ACHN (cell line): Measurements from ENCODE around the gene PDGFB.
A peak's percentile ranks its signal among the peaks of the same experiment; 100 is the strongest.

Experiments
- DNase-seq: peaks from one replicate; pipeline ENCODE4 v3.0.0-alpha.2; 2015
- in situ Hi-C: cut with HindIII; loops from 2 replicates; pipeline ENCODE4 v1.10.0; 2017; ENCODE audit warnings: low sequenced_read_pairs, low pct_ligation_motif_present, low pct_unique_long_range_greater_than_20kb

PDGFB gene

GRCh38 chr22:39185601-39186012 is 59.2 kb downstream of the PDGFB start:
- in situ Hi-C loops = no loop called here
- DNase-seq = no peak

GRCh38 chr22:39184586-39185577 is 59.9 kb downstream of the PDGFB start:
- in situ Hi-C loops = no loop called here
- no peak for DNase-seq

GRCh38 chr22:39183991-39184585 is 60.7 kb downstream of the PDGFB start:
- in situ Hi-C loops = no loop called here
- peak; percentile 92 for DNase-seq

DNA sequence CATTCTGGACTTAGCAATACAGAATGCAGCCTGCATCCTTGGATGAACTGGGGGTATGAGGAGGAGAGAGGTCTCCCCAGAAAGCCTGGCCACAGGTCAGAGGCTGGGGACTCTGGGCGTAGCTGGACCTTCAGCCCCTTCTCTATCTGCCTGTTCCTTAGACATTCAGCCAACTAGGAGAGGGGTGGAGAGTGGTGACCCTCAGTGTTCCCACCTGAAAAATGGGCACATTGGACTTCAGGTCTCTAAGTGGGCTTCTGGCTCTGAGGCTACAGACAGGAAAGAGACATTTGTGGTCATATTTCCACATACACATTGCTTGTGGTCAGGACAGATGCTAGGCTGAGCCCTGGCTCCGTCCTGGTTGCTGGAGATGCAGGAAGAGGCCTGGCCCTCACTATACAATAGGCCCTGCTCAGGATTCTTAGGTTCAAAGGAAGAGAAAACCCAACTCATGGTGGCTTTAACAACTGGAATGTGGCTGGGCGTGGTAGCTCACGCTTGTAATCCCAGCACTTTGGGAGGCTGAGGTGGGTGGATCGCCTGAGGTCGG is 62.2 kb downstream of the PDGFB start:
- DNase-seq = no peak

DNA sequence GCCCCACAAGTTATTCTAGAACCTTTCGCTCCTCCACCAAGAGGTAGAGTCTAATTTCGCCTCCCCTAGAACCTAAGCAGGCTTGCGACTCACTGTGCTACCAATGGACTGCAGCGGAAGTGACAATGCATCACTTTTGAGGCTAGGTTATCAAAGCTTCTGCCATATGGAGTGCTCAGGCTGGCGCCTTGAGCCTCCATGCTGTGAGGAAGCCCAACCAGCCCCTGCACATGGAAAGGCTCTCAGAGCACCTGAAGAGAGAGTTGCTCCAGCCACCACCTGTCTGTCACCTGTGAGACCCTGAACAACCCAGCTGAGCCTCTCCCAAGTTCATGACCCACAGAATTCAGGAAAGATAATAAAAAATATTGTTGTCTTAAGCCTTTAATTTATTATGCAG is 63.0 kb downstream of the PDGFB start:
- no peak for DNase-seq
- in situ Hi-C loops = no loop called here

More for the DNA sequence above, 62.2 kb downstream of the PDGFB start:
- in situ Hi-C loops = no loop called here

DNA sequence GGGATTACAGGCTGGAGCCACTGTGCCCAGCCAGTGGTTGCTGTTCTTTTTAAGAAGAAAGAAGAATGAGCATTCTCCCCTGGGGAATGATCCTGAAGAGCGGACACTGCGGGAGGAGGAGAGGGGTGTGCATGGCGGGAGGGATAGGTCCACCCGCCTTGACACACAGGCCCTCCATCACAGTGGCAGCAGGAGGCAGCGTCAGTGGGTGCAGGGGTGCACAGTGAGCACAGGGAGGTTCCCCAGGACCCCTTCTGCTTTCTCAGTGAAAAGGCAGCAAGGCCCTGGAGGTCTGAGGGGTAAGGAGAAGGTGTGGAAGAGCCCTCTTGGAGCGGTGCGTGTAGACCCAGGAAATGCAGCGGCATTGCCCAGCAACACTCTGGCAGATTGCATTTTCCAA is 63.4 kb downstream of the PDGFB start:
- DNase-seq = no peak
- in situ Hi-C loops = no loop called here

DNA sequence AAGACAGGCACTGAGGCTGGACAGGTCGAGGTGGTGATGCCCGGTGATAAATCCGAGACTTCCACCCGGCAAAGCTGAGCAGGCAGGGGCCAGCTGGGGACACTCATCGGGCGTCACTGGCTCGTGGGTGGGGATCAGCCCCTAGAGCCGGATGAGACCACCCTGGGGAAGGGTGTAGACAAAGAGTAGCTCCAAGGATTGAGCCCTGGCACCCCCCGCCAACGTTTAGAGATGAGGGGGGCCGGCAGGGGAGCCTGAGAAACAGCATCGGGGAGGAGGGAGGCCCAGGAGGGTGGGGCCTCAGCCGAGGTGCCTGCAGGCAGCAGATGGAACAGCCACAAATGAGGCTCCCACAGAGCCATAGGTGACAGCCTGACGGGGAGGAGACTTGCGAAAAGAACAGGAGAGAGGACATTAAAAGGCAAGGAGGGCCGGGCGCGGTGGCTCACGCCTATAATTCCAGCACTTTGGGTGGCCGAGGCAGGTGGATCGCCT is 64.9 kb downstream of the PDGFB start:
- no peak for DNase-seq
- in situ Hi-C loops = no loop called here

- in situ Hi-C loops = no loop called here
- DNase-seq = no peak
Measured at GRCh38 chr22:39179401-39179827, 65.4 kb downstream of the PDGFB start.

GRCh38 chr22:39178206-39179111 is 66.3 kb downstream of the PDGFB start:
- in situ Hi-C loops = no loop called here

GRCh38 chr22:39177791-39178190 is 67.0 kb downstream of the PDGFB start:
- no peak for DNase-seq
- in situ Hi-C loops = no loop called here

More at GRCh38 chr22:39178206-39179111, 66.3 kb downstream of the PDGFB start:
- no peak for DNase-seq

DNA sequence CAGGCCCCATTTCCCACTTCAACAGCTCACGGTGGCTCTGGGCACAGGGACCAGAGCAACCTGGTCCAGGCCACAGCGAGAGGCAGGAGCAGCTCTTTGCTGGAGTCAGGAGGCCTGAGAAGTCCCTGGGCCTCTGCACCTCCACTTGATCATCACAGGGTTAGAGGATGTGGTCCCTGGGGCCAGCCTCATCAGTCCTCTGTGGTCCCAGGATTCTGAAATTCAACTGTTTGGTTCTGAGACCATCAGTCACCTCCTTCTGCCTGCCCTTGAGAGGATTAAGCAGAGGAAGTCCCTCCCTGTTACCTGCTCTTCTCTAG is 67.4 kb downstream of the PDGFB start:
- in situ Hi-C loops = no loop called here
- DNase-seq = no peak

- DNase-seq = peak; percentile 23
- in situ Hi-C loops = no loop called here
Measured at GRCh38 chr22:39176714-39177455, 67.9 kb downstream of the PDGFB start.

DNA sequence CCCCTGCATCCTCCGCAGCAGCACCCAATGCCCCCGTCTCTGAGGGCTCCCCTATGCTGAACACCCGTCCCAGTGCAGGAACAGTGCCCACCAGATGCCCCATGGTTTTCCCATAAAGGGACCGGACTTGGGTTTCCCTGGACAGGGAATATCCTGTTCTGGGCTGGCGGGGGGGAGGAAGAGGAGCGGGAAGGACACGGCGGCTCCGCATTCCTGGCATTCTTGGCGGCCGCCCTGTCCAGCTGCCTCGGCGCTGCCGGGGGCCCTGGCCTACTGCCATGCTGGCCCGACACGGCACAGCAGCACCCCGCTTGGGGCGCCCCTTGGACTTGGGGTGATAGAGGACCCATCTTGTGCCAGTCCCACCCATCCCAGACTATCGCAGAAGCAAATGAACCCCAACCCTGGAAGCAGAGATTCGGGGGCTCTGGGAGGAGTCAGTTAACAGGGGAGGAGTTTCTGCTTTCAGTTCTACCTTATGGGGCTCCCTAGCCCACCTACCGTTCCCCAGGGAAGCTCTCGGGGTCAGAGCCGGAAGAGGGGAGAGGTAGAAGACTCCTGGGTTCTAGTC is 68.6 kb downstream of the PDGFB start:
- in situ Hi-C loops = no loop called here
- DNase-seq = peak; percentile 85

- DNase-seq = peak; percentile 68
- in situ Hi-C loops = no loop called here
Measured at GRCh38 chr22:39175353-39176142, 69.2 kb downstream of the PDGFB start.

DNA sequence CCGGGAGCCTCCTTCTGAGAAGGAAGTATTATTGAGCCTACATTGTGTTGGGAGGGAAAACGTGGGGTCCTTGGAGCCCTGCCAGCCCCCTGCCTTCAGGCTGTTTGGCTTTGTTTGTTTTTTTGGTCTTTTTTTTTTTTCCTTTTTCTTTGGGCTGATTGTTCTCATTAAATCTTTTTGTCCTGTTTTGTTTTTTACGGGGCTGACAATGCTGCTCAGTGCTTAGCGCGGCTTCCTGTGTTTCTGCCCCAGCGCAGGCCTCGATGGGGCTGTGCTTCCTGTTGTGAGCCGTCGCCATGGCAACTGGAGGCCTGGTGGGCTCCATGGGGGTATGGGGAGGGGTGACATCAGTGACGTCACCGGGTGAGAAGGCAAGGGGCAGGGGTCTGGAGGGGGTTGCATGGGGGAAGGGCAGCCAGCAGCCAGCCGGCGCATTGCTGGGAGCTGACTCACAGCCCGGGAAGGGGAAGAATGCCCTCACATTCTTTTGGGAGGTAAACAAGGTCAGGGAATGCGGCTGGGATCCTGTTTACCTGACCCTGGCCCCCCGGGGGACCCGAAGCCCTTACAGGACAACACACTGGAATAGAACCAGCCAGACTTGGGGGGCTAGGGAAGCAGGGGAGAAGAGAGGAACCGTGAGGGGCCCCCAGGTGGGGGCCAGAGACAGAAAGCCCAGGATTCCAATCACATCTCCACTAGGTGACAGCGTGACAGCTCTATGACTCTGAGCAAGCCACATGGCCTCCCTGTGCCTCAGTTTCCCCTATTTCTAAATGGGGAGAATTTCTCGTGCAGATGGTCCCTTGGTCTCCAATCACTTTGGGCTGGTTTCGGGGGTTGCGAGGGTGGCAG is 70.1 kb downstream of the PDGFB start:
- DNase-seq = peak; percentile 90
- in situ Hi-C loops = no loop called here
